Motor neuron (in vitro differentiated cells): ENCODE results near the gene BUB1B. TPM values are rescaled to one million over a fixed set of nuclear protein-coding genes. Genes with fewer than 3 reads are reported as not detected.

Experiments
- ATAC-seq, 8 experiments: fragments of 200-7000 bp; cut with Tn5 transposase; replicated peaks in 6 of 8; 2 replicates each; pipeline ENCODE4 v1.8.0; 2021; ENCODE audit warnings: mild to moderate bottlenecking in 8 of 8, moderate library complexity in 8 of 8
- H3K27ac ChIP-seq, 2 donors: fragments of 250-450 bp; sonication (Bioruptor Pico); 2 replicates each; pipeline ENCODE4 v1.9.0; 2021; ENCODE audit warnings: antibody characterized with exemption in 2 of 2, mild to moderate bottlenecking in 2 of 2, moderate library complexity in 1 of 2
- H3K4me1 ChIP-seq, 2 donors: fragments of 250-450 bp; sonication (Bioruptor Pico); replicated peaks in 1 of 2; 2 replicates each; pipeline ENCODE4 v1.6.1; 2021; ENCODE audit warnings: antibody characterized with exemption in 2 of 2, mild to moderate bottlenecking in 2 of 2, moderate library complexity in 1 of 2
- H3K4me3 ChIP-seq, 5 donors: fragments of 250-450 bp; sonication (Bioruptor Pico); 2 replicates each; pipeline ENCODE4 v1.9.0; 2021; ENCODE audit warnings: antibody characterized with exemption in 5 of 5, mild to moderate bottlenecking in 5 of 5, moderate library complexity in 4 of 5
- WGBS, 10 experiments: fragments of 450-650 bp; shearing (Covaris generic); methylation state at CpG; one replicate each; pipeline ENCODE4 v1.0.0; 2022; 5-methylcytosine and 5-hydroxymethylcytosine counted together
- in situ Hi-C, 9 experiments: fragments of 400-800 bp; cut with MboI; loops; one replicate each; pipeline ENCODE4 v1.15.0; 2021; ENCODE audit warnings: low sequenced_read_pairs in 9 of 9, low pct_unique_long_range_greater_than_20kb in 2 of 9; ENCODE audit not compliant: unreplicated experiment in 9 of 9
- total RNA-seq, 8 experiments: library from RNA; unstranded; fragments of 300-600 nt; gene quantifications; 2 replicates each; pipeline versions ENCODE4 v1.2.3 to v1.2.4, GENCODE V29; 2022

The BUB1B gene
- total RNA-seq, 8 experiments from 2014 or later = 0.31 to 39.0 (median 3.7) TPM

- in situ Hi-C loops = no loop called here
- Histone ChIP-seq H3K4me3 (no peak overlapping the region), H3K4me1 (peaks cover 12 to 17% of the 10 kb centered on the region in 2 donors), H3K27ac (no peak overlapping the region)
- WGBS, 10 experiments = 37 to 80% (median 70%) methylated on average over 2 to 6 of the region's 8 CpGs; no CpG with 5 or more reads in 4 of the 10 experiments
- peak in 2 of 8 experiments; percentile 21 to 23 for ATAC-seq
These were observed 97.7 kb downstream of the BUB1B start for GRCh38 chr15:40258544-40258943.

DNA sequence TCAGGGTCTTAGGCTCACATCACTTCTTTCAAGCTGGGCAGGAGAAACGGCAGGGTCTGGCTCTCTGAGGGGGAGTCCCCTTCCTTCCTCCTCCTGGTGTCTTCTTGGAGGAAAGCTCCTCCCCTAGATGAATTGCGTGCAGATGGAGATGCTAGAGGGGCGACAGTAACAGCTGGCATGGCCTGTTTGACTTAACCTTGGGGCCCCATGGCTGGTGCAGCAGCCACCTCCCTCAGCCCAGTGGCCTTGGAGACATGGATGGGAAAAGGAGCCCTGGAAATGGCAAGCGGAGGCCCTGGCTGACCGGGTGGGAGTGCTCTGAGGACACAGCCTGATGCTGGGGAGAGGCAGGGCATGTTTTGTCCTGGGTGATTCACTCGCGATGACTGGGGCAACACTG, 98.2 kb downstream of the BUB1B start:
- 20 to 85% (median 61%) methylated on average over 1 to 6 of the region's 7 CpGs; no CpG with 5 or more reads in 4 of the 10 experiments for WGBS, 10 experiments
- peak in 1 of 8 experiments; percentile 7 for ATAC-seq
- in situ Hi-C loops = no loop called here
- Histone ChIP-seq H3K4me1 (peaks cover 12 to 17% of the 10 kb centered on the region in 2 donors), H3K27ac (no peak overlapping the region), H3K4me3 (no peak overlapping the region)

DNA sequence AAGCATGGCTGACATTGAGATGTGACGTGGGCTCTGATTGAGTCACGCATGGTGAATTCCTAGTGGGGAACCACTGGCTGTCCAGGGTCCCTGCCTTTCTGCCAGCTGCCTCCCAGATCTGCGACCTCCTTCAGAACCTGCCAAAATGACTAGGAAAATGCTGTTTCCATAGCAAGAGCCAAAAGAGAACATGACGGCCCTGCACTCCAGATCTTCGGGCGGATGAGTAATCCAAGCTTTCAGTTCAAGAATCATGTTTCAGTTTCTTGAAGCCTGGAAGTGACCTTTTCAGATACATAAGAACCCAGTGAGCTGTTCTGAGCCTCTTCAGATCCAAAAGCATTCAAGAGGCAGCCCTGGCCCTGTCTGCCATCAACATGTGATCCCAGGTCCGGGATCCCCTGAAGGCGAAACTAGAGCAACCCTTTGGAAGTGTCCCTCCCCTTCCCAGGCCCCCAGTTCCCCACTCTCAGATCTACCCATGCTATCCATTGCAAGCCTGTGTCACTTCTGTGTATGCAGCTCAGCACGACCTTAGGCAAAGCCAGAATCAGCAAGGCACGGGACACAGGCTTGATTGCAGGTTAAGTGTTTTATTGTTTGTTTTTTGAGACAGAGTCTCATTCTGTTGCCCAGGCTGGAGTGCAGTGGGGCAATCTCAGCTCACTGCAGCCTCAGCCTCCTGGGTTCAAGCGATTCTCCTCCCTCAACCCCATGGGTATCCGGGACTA, 102.3 kb downstream of the BUB1B start:
- H3K27ac ChIP-seq = no peak overlapping the region
- in situ Hi-C loops = no loop called here
- no peak overlapping the region for H3K4me3 ChIP-seq
- 33 to 93% (median 84%) methylated on average over 3 to 9 of the region's 12 CpGs; no CpG with 5 or more reads in 2 of the 10 experiments for WGBS, 10 experiments
- peaks cover 8 to 17% of the 10 kb centered on the region in 2 donors for H3K4me1 ChIP-seq
- ATAC-seq = peak in 1 of 8 experiments; percentile 15

DNA sequence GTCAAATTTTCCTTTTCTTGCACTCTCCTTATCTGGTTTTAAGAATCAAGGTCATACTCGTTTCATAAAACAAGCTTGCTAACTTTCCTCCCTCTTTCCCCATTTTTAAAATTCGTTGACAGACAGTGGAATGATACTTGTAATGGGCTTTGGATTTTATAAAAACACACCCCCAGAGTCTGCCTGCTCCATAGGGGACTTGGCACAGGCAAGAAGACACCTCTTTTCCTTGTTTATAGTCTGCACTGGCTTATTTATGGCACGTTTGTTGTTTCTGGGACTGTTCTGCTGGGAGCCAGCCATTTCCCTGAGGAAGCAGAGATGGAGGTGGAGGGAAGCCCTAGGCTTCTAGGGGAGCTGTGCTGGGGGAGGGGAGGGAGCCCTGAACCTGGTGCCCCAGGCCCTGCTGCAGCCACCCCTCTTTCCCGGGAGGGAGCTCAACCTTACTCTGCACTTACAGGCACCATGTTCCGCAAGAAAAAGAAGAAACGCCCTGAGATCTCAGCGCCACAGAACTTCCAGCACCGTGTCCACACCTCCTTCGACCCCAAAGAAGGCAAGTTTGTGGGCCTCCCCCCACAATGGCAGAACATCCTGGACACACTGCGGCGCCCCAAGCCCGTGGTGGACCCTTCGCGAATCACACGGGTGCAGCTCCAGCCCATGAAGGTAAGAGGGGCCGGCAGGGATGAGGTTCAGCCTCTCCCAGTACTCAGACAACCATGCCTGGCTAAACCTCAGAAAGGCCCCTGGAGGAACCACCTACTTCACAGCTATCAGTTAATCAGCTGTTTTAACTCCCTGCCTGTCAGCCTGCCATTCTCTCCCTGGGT, 103.7 kb downstream of the BUB1B start:
- 37 to 89% (median 72%) methylated on average over 1 to 6 of the region's 16 CpGs for WGBS, 10 experiments
- Histone ChIP-seq H3K4me1 (peaks cover 8 to 11% of the 10 kb centered on the region in 2 donors), H3K27ac (no peak overlapping the region), H3K4me3 (no peak overlapping the region)
- no peak for ATAC-seq
- in situ Hi-C loops = no loop called here

GRCh38 chr15:40265355-40265754, 104.5 kb downstream of the BUB1B start:
- Histone ChIP-seq H3K4me3 (no peak overlapping the region), H3K4me1 (peaks cover 8 to 11% of the 10 kb centered on the region in 2 donors), H3K27ac (no peak overlapping the region)
- 58 to 100% (median 69%) methylated on average over 1 to 6 of the region's 10 CpGs; no CpG with 5 or more reads in 6 of the 10 experiments for WGBS, 10 experiments
- peak in 6 of 8 experiments; percentile 10 to 91 (median 24) for ATAC-seq
- in situ Hi-C loops = no loop called here

DNA sequence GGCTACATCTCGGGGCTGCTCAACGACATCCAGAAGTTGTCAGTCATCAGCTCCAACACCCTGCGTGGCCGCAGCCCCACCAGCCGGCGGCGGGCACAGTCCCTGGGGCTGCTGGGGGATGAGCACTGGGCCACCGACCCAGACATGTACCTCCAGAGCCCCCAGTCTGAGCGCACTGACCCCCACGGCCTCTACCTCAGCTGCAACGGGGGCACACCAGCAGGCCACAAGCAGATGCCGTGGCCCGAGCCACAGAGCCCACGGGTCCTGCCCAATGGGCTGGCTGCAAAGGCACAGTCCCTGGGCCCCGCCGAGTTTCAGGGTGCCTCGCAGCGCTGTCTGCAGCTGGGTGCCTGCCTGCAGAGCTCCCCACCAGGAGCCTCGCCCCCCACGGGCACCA, 105.0 kb downstream of the BUB1B start:
- Histone ChIP-seq H3K27ac (peak overlapping the region in 1 of 2 donors; percentile 65), H3K4me3 (no peak overlapping the region), H3K4me1 (peaks cover 8 to 11% of the 10 kb centered on the region in 2 donors)
- WGBS, 10 experiments = 93 to 100% methylated on average over 6 of the region's 20 CpGs; no CpG with 5 or more reads in 8 of the 10 experiments
- no peak for ATAC-seq
- in situ Hi-C loops = no loop called here

DNA sequence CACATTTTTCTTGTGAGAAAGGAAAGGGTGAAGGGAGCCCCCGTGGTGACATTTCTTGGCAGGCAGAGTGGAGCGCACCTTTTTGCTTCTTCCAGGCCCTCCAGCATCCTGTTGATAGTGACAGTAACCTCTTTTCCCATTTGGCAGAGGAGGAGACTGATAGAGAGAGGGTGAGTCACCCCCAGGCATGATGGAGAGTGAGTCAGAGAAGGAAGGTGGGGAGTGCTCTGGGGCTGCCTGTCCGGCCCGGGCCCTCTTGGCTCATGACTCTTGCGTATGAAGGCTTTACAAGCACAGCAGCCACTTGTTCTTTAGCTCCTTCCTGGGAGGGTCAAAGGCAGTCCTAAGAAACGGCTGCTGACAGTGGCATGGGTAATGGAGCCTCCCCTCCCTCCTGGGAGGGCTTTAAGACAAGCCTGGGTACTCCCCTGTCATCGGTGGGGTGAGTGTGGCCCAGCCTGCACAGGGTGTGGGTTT, 106.0 kb downstream of the BUB1B start:
- in situ Hi-C loops = no loop called here
- no peak overlapping the region for H3K4me3 ChIP-seq
- 15 to 100% (median 50%) methylated on average over 1 to 4 of the region's 7 CpGs; no CpG with 5 or more reads in 3 of the 10 experiments for WGBS, 10 experiments
- H3K27ac ChIP-seq = peak overlapping the region; percentile 41 to 65
- ATAC-seq = peak; percentile 25 to 99 (median 98)
- H3K4me1 ChIP-seq = peaks cover 8 to 11% of the 10 kb centered on the region in 2 donors

GRCh38 chr15:40267670-40268069, 106.8 kb downstream of the BUB1B start:
- H3K4me3 ChIP-seq = no peak overlapping the region
- no peak overlapping the region for H3K27ac ChIP-seq
- H3K4me1 ChIP-seq = peaks cover 8 to 11% of the 10 kb centered on the region in 2 donors
- no peak for ATAC-seq
- in situ Hi-C loops = no loop called here
- WGBS, 10 experiments = 10 to 79% (median 46%) methylated on average over 1 to 4 of the region's 4 CpGs; no CpG with 5 or more reads in 4 of the 10 experiments

GRCh38 chr15:40269604-40270003, 108.7 kb downstream of the BUB1B start:
- in situ Hi-C loops = loop anchor here in 5 of 9 experiments (5.0 to 10.0 kb wide), 3 partner anchors 47 to 225 kb away; no protein-coding TSS in a partner anchor
- Histone ChIP-seq H3K4me3 (no peak overlapping the region), H3K27ac (no peak overlapping the region), H3K4me1 (peaks cover 8 to 11% of the 10 kb centered on the region in 2 donors)
- 71 to 90% (median 87%) methylated on average over 1 to 3 of the region's 4 CpGs; no CpG with 5 or more reads in 7 of the 10 experiments for WGBS, 10 experiments
- no peak for ATAC-seq

GRCh38 chr15:40270246-40270995, 109.6 kb downstream of the BUB1B start:
- in situ Hi-C loops = loop anchor here in 5 of 9 experiments (5.0 to 10.0 kb wide), 3 partner anchors 48 to 226 kb away; no protein-coding TSS in a partner anchor
- WGBS, 10 experiments = 23 to 67% (median 48%) methylated on average over 1 to 4 of the region's 11 CpGs; no CpG with 5 or more reads in 6 of the 10 experiments

More at GRCh38 chr15:40270246-40270995, 109.6 kb downstream of the BUB1B start:
- Histone ChIP-seq H3K4me1 (peaks cover 8 to 11% of the 10 kb centered on the region in 2 donors), H3K4me3 (no peak overlapping the region), H3K27ac (no peak overlapping the region)
- ATAC-seq = no peak
